Suprapubic skin (tissue), 4 donors: Measurements from ENCODE around the gene GAL3ST1. TPM values are rescaled to one million over a fixed set of nuclear protein-coding genes. Genes with fewer than 3 reads are reported as not detected.

ENCODE experiments used
- DNase-seq, 2 donors: peaks; one replicate each; pipeline ENCODE4 v3.0.0-alpha.2; 2019; ENCODE audit warnings: low spot score in 2 of 2
- H3K27ac ChIP-seq: fragments of 200-600 bp; sonication (generic); one replicate; pipeline ENCODE4 v1.5.1; 2019
- H3K27me3 ChIP-seq: fragments of 200-600 bp; sonication (generic); one replicate; pipeline ENCODE4 v1.5.1; 2019
- H3K36me3 ChIP-seq: fragments of 200-600 bp; sonication (generic); one replicate; pipeline ENCODE4 v1.5.1; 2019
- H3K4me1 ChIP-seq: fragments of 200-600 bp; sonication (generic); one replicate; pipeline ENCODE4 v1.5.1; 2019
- H3K4me3 ChIP-seq: fragments of 200-600 bp; sonication (generic); one replicate; pipeline ENCODE4 v1.5.1; 2019; ENCODE audit warnings: mild to moderate bottlenecking
- H3K9me3 ChIP-seq: fragments of 200-600 bp; sonication (generic); one replicate; pipeline ENCODE4 v1.5.1; 2019
- CTCF ChIP-seq, 2 donors: fragments of 200-600 bp in 1 of 2; fragments of 450-650 bp in 1 of 2; sonication (generic) in 1 of 2; IDR thresholded peaks; one replicate each; pipeline ENCODE4 v1.5.1; 2016 to 2019; ENCODE audit warnings: antibody characterized with exemption in 2 of 2, mild to moderate bottlenecking in 1 of 2, moderate library complexity in 1 of 2
- EP300 ChIP-seq: sonication (generic); formaldehyde crosslinking; IDR thresholded peaks from one replicate; pipeline ENCODE4 v1.6.1; 2017; ENCODE audit warnings: antibody characterized with exemption
- POLR2A ChIP-seq, 2 donors: fragments of 450-650 bp; IDR thresholded peaks; one replicate each; pipeline ENCODE4 v1.6.1; 2017; ENCODE audit warnings: antibody characterized with exemption in 2 of 2, mild to moderate bottlenecking in 2 of 2, moderate library complexity in 2 of 2
- POLR2AphosphoS5 ChIP-seq, 3 donors: sonication (generic); formaldehyde crosslinking; IDR thresholded peaks; one replicate each; pipeline ENCODE4 v1.6.1; 2017; ENCODE audit warnings: antibody characterized with exemption in 3 of 3
- WGBS: methylation state at CpG from one replicate; pipeline ENCODE4 v1.1.5; 2018; 5-methylcytosine and 5-hydroxymethylcytosine counted together
- total RNA-seq, 4 donors: library from RNA; depleted of rRNA; stranded (reverse); fragments of >200 nt; gene quantifications; one replicate each; pipeline ENCODE4 v1.1.0, GENCODE V29; 2016

GAL3ST1 gene
- total RNA-seq, 4 donors from 2014 or later: 1.2 to 3.7 (median 2.4) TPM

GRCh38 chr22:30575859-30576258 lies 1.4 kb upstream of the GAL3ST1 start:
- Histone ChIP-seq H3K27ac (no peak overlapping the region), H3K4me1 (peaks cover 10% of the 10 kb centered on the region), H3K27me3 (no peaks in the 10 kb centered on the region), H3K4me3 (no peak overlapping the region), H3K36me3 (peaks cover 53% of the 10 kb centered on the region), H3K9me3 (no peaks in the 10 kb centered on the region)
- no peak for DNase-seq
- TF ChIP-seq POLR2A (IDR thresholded peaks at IDR 0.05): no peak
- TF ChIP-seq EP300: no peak
- TF ChIP-seq POLR2AphosphoS5 (IDR thresholded peaks at IDR 0.05): no peak
- TF ChIP-seq CTCF (IDR thresholded peaks at IDR 0.05): no peak
- 73% methylated on average over 2 of the region's 15 CpGs for WGBS

GRCh38 chr22:30574997-30575671 lies 669 bp upstream of the GAL3ST1 start:
- Histone ChIP-seq H3K9me3 (no peaks in the 10 kb centered on the region), H3K36me3 (peaks cover 45% of the 10 kb centered on the region), H3K4me3 (peak overlapping the region; percentile 20), H3K27me3 (no peaks in the 10 kb centered on the region), H3K4me1 (peaks cover 10% of the 10 kb centered on the region), H3K27ac (no peak overlapping the region)
- no peak for DNase-seq
- no peak for TF ChIP-seq POLR2AphosphoS5 (IDR thresholded peaks at IDR 0.05)
- no peak for TF ChIP-seq EP300
- no peak for TF ChIP-seq CTCF (IDR thresholded peaks at IDR 0.05)
- no peak for TF ChIP-seq POLR2A (IDR thresholded peaks at IDR 0.05)
- WGBS: 61% methylated on average over 10 of the region's 12 CpGs

- no peaks in the 10 kb centered on the region for H3K9me3 ChIP-seq
- no peaks in the 10 kb centered on the region for H3K27me3 ChIP-seq
- H3K4me1 ChIP-seq: peaks cover 10% of the 10 kb centered on the region
- H3K4me3 ChIP-seq: no peak overlapping the region
- WGBS: 34% methylated on average over 4 of the region's 7 CpGs
- TF ChIP-seq POLR2A (IDR thresholded peaks at IDR 0.05) (no peak), CTCF (IDR thresholded peaks at IDR 0.05) (no peak), POLR2AphosphoS5 (IDR thresholded peaks at IDR 0.05) (no peak), EP300 (no peak)
- no peak for DNase-seq
- H3K27ac ChIP-seq: no peak overlapping the region
- peaks cover 30% of the 10 kb centered on the region for H3K36me3 ChIP-seq
Measured at GRCh38 chr22:30573594-30574094, 821 bp downstream of the GAL3ST1 start.

- WGBS: 75% methylated on average over 2 of the region's 12 CpGs
- Histone ChIP-seq H3K4me1 (peaks cover 10% of the 10 kb centered on the region), H3K4me3 (no peak overlapping the region), H3K27me3 (no peaks in the 10 kb centered on the region), H3K36me3 (peaks cover 24% of the 10 kb centered on the region), H3K27ac (no peak overlapping the region), H3K9me3 (no peaks in the 10 kb centered on the region)
- no peak for TF ChIP-seq EP300
- no peak for TF ChIP-seq CTCF (IDR thresholded peaks at IDR 0.05)
- no peak for TF ChIP-seq POLR2AphosphoS5 (IDR thresholded peaks at IDR 0.05)
- no peak for TF ChIP-seq POLR2A (IDR thresholded peaks at IDR 0.05)
- no peak for DNase-seq
Measured at GRCh38 chr22:30572840-30573593, 1.4 kb downstream of the GAL3ST1 start.

GRCh38 chr22:30572210-30572609 lies 2.3 kb downstream of the GAL3ST1 start:
- WGBS: 73% methylated on average over 6 of the region's 6 CpGs
- Histone ChIP-seq H3K4me1 (peaks cover 10% of the 10 kb centered on the region), H3K36me3 (peaks cover 16% of the 10 kb centered on the region), H3K9me3 (no peaks in the 10 kb centered on the region), H3K4me3 (no peak overlapping the region), H3K27me3 (no peaks in the 10 kb centered on the region), H3K27ac (no peak overlapping the region)
- no peak for DNase-seq
- TF ChIP-seq POLR2AphosphoS5 (IDR thresholded peaks at IDR 0.05): no peak
- TF ChIP-seq CTCF (IDR thresholded peaks at IDR 0.05): no peak
- no peak for TF ChIP-seq EP300
- no peak for TF ChIP-seq POLR2A (IDR thresholded peaks at IDR 0.05)
